LNCaP clone FGC (cell line): ENCODE results near the gene TBRG1.

Experiments
- DNase-seq: peaks from one replicate; pipeline ENCODE4 v3.0.0-alpha.2; 2011; ENCODE audit warnings: low read depth
- H3K4me3 ChIP-seq: 2 replicates; pipeline ENCODE4 v1.5.1; 2011; ENCODE audit warnings: mild to moderate bottlenecking, low read depth, low read length, control low read depth
- TF ChIP-seq, protein P1 (sequence below): IDR thresholded peaks from 2 replicates; pipeline ENCODE4 v1.5.1; 2012; ENCODE audit warnings: mild to moderate bottlenecking; ENCODE audit not compliant: control insufficient read depth, insufficient read depth; ENCODE audit errors: extremely low read depth

The TBRG1 gene

GRCh38 chr11:124657904-124658303, 35.2 kb downstream of the TBRG1 start:
- no peak for DNase-seq
- H3K4me3 ChIP-seq, result no peak overlapping the region
- TF ChIP-seq, protein P1, sequence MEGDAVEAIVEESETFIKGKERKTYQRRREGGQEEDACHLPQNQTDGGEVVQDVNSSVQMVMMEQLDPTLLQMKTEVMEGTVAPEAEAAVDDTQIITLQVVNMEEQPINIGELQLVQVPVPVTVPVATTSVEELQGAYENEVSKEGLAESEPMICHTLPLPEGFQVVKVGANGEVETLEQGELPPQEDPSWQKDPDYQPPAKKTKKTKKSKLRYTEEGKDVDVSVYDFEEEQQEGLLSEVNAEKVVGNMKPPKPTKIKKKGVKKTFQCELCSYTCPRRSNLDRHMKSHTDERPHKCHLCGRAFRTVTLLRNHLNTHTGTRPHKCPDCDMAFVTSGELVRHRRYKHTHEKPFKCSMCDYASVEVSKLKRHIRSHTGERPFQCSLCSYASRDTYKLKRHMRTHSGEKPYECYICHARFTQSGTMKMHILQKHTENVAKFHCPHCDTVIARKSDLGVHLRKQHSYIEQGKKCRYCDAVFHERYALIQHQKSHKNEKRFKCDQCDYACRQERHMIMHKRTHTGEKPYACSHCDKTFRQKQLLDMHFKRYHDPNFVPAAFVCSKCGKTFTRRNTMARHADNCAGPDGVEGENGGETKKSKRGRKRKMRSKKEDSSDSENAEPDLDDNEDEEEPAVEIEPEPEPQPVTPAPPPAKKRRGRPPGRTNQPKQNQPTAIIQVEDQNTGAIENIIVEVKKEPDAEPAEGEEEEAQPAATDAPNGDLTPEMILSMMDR, result no peak

DNA sequence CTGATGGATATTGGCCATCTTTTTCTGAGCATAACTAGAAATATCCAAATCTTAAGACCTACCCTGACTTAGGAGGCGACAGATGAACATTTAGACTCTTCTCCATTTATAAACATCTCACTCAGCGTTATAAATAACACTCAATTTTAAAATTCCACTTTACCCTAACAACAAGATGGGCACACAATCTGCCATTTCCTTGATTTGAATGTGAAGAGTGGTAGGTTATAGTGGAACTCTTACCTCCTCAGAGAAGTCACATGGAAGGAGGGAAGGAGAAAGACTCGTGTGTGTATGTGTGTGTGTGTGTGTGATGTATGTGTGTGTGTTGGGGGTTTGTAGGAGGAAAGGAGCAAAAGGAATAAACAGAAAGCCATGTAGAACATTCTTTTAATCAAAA, 35.8 kb downstream of the TBRG1 start:
- no peak overlapping the region for H3K4me3 ChIP-seq
- TF ChIP-seq, protein P1, result no peak
- no peak for DNase-seq

DNA sequence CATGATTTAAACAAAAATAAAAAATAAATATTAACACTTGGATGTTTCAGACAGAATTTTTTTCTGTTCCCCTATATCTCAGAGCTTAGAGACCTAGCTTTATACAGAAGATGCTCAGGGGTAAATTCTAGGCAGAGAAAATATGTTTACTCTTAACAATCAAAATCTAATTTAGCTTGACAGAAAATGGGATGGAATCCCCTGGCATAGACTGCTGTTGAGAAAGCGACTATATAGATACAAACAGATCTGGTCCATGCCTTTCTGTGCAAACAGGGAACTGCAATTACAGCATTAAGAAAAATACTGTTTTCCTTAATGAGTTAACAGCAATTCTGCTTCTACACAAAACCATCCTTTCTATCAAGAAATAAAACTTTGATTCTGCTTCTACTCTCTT, 36.3 kb downstream of the TBRG1 start:
- DNase-seq, result no peak
- TF ChIP-seq, protein P1, result no peak
- no peak overlapping the region for H3K4me3 ChIP-seq

GRCh38 chr11:124661553-124661952, 38.9 kb downstream of the TBRG1 start:
- no peak for DNase-seq
- TF ChIP-seq, protein P1, result no peak
- no peak overlapping the region for H3K4me3 ChIP-seq

DNA sequence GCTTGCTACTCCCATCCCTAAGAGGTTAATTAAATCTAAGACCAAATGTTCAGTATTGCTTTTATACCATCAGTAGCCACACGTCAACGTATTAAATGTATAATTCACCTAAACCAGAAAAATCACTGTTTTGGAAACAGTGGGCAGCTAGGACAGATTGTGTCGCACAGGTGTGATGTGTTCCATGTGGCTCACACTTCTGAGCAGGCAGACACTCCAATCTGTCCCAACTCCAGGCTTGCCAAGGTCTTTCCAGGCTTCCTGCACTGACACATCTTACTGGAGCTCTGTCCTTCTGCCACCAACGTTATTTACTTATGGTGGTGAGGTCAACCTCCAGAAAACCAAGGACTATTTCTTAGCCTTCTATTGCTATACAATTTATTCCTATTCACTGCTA, 39.4 kb downstream of the TBRG1 start:
- no peak overlapping the region for H3K4me3 ChIP-seq
- TF ChIP-seq, protein P1, result no peak
- no peak for DNase-seq

DNA sequence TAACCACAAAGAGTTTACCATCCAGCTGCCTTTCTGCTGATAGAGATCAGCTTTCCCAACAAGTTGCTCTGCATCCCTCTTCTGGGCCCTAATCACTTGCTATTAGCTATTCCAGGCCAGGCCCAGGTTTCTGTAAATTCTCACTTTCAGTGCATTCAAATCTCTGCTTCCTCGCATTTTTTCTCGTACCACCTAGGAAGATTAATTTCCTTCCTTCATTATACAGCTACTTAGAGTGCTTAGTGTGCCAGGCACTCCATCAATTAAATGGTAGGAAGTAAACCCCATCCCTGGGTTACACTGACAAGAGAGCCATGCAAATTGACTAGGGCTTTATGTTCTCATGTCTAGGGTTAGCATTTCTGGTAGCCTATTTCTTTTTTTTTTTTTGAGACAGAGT, 41.2 kb downstream of the TBRG1 start:
- TF ChIP-seq, protein P1, result no peak
- DNase-seq, result no peak
- no peak overlapping the region for H3K4me3 ChIP-seq

GRCh38 chr11:124667601-124668000, 44.9 kb downstream of the TBRG1 start:
- no peak overlapping the region for H3K4me3 ChIP-seq
- no peak for DNase-seq
- TF ChIP-seq, protein P1, result no peak
